Upper lobe of left lung (tissue), 6 donors: ENCODE measurements around the gene PAH. TPM values are rescaled to one million over a fixed set of nuclear protein-coding genes. Genes with fewer than 3 reads are reported as not detected.

ENCODE experiments used
- ATAC-seq, 2 donors: fragments of 200-7000 bp; cut with Tn5 transposase; one replicate each; pipeline ENCODE4 v1.9.1; 2022; ENCODE audit warnings: mild to moderate bottlenecking in 2 of 2, moderate library complexity in 2 of 2; ENCODE audit not compliant: low FRiP score in 2 of 2
- DNase-seq, 2 donors: peaks; one replicate each; pipeline ENCODE4 v3.0.0-alpha.2; 2019 to 2020
- H3K27ac ChIP-seq, 4 donors: fragments of 200-600 bp; sonication (generic); one replicate each; pipeline ENCODE4 v1.5.1; 2016 to 2019
- H3K27me3 ChIP-seq, 4 donors: fragments of 200-600 bp; sonication (generic); one replicate each; pipeline ENCODE4 v1.5.1; 2017 to 2019
- H3K36me3 ChIP-seq, 4 donors: fragments of 200-600 bp; sonication (generic); one replicate each; pipeline ENCODE4 v1.5.1; 2016 to 2019
- H3K4me1 ChIP-seq, 4 donors: fragments of 200-600 bp; sonication (generic); one replicate each; pipeline ENCODE4 v1.5.1; 2018 to 2019
- H3K4me3 ChIP-seq, 4 donors: fragments of 200-600 bp; sonication (generic); one replicate each; pipeline ENCODE4 v1.5.1; 2017 to 2019; ENCODE audit warnings: mild to moderate bottlenecking in 2 of 4, moderate library complexity in 1 of 4
- H3K9me3 ChIP-seq, 4 donors: fragments of 200-600 bp; sonication (generic); one replicate each; pipeline ENCODE4 v1.5.1; 2018 to 2019
- EP300 ChIP-seq, 4 donors: sonication (generic); formaldehyde crosslinking; IDR thresholded peaks; one replicate each; pipeline ENCODE4 v1.5.1; 2017; ENCODE audit warnings: antibody characterized with exemption in 4 of 4, control low read depth in 2 of 4
- POLR2A ChIP-seq, 4 donors: fragments of 450-650 bp; IDR thresholded peaks; one replicate each; pipeline ENCODE4 v1.5.1; 2016 to 2017; ENCODE audit warnings: antibody characterized with exemption in 4 of 4, mild to moderate bottlenecking in 2 of 4
- POLR2AphosphoS5 ChIP-seq, 2 donors: sonication (generic); formaldehyde crosslinking; IDR thresholded peaks; one replicate each; pipeline ENCODE4 v1.5.1; 2017; ENCODE audit warnings: antibody characterized with exemption in 2 of 2
- WGBS, 2 donors: methylation state at CpG; one replicate each; pipeline ENCODE4 v1.1.5; 2017 to 2018; 5-methylcytosine and 5-hydroxymethylcytosine counted together
- total RNA-seq, 6 donors: library from RNA; depleted of rRNA in 4 of 6; stranded (reverse); fragments of >200 nt in 4 of 6; gene quantifications; one replicate each; pipeline versions ENCODE4 v1.1.0 to v1.2.1, GENCODE V29; 2016 to 2021
- TF ChIP-seq, protein P1 (sequence below), 6 experiments: fragments of 450-650 bp in 4 of 6; fragments of 200-600 bp in 2 of 6; sonication (generic) in 2 of 6; IDR thresholded peaks; one replicate each; pipeline ENCODE4 v1.5.1; 2016 to 2019; ENCODE audit warnings: antibody characterized with exemption in 6 of 6
- donor health status: DM: no; HTN: no; CAD: no; lungs with moderate emphysema.
- donor health status: DM: no; HTN: yes; CAD: no; lungs with severe emphysema.

The PAH gene
- total RNA-seq, 6 donors from 2014 or later = 0.89 to 1.2 TPM; not detected in 4

- DNase-seq (peak in 1 of 2 donors; percentile 67), ATAC-seq (no peak)
- no peak for TF ChIP-seq POLR2A (IDR thresholded peaks at IDR 0.05)
- TF ChIP-seq EP300 (IDR thresholded peaks at IDR 0.05) = no peak
- TF ChIP-seq POLR2AphosphoS5 (IDR thresholded peaks at IDR 0.05) = no peak
- TF ChIP-seq, protein P1, sequence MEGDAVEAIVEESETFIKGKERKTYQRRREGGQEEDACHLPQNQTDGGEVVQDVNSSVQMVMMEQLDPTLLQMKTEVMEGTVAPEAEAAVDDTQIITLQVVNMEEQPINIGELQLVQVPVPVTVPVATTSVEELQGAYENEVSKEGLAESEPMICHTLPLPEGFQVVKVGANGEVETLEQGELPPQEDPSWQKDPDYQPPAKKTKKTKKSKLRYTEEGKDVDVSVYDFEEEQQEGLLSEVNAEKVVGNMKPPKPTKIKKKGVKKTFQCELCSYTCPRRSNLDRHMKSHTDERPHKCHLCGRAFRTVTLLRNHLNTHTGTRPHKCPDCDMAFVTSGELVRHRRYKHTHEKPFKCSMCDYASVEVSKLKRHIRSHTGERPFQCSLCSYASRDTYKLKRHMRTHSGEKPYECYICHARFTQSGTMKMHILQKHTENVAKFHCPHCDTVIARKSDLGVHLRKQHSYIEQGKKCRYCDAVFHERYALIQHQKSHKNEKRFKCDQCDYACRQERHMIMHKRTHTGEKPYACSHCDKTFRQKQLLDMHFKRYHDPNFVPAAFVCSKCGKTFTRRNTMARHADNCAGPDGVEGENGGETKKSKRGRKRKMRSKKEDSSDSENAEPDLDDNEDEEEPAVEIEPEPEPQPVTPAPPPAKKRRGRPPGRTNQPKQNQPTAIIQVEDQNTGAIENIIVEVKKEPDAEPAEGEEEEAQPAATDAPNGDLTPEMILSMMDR (IDR thresholded peaks at IDR 0.05) = no peak
- WGBS, 2 donors = 59 to 66% methylated on average over 19 to 20 of the region's 20 CpGs
- Histone ChIP-seq H3K27ac (no peak overlapping the region), H3K36me3 (no peaks in the 10 kb centered on the region), H3K4me1 (no peaks in the 10 kb centered on the region), H3K9me3 (no peaks in the 10 kb centered on the region), H3K4me3 (no peak overlapping the region), H3K27me3 (no peaks in the 10 kb centered on the region)
These were observed 31.8 kb downstream of the PAH start for GRCh38 chr12:102885043-102885932.

DNA sequence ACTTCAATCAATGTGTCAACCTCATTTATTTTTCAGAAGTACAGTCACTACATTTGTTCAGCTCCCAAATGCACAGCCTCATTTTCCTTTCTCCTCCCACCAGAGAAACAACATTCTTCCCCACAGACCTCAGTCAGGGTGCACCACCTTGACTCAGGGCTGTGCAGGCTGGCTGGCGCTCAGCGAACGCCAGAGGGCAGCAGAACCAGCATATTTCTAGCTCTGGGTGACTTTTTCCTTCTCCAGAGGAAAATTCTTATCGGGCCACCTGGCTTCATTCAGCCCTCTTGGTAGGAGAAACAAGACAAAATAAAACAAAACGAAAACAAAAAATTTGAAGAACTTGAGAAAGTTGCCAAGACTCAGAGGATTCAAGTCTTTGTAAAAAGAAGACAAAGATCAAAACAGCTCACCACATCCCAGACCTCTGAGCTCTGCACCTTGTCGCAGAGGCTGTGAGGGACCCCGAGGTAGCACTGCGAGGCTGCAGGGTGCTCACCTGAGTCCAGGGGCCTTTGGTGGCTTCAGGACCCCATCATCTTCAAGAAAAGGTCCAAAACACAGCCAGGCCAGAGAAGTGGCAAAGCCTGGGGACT is 33.7 kb downstream of the PAH start:
- DNase-seq (peak in 1 of 2 donors; percentile 87), ATAC-seq (peak; percentile 71 to 72)
- H3K4me3 ChIP-seq = no peak overlapping the region
- TF ChIP-seq EP300 (IDR thresholded peaks at IDR 0.05) (no peak), POLR2AphosphoS5 (IDR thresholded peaks at IDR 0.05) (no peak), POLR2A (IDR thresholded peaks at IDR 0.05) (no peak)
- TF ChIP-seq, protein P1 (IDR thresholded peaks at IDR 0.05) = peak in 5 of 6 experiments; percentile 42 to 68 (median 47)
- no peaks in the 10 kb centered on the region for H3K36me3 ChIP-seq
- no peaks in the 10 kb centered on the region for H3K9me3 ChIP-seq
- no peak overlapping the region for H3K27ac ChIP-seq
- no peaks in the 10 kb centered on the region for H3K27me3 ChIP-seq
- 27 to 28% methylated on average over 8 of the region's 8 CpGs for WGBS, 2 donors
- H3K4me1 ChIP-seq = peaks cover 0 to 6% (median 0%) of the 10 kb centered on the region in 4 donors

DNA sequence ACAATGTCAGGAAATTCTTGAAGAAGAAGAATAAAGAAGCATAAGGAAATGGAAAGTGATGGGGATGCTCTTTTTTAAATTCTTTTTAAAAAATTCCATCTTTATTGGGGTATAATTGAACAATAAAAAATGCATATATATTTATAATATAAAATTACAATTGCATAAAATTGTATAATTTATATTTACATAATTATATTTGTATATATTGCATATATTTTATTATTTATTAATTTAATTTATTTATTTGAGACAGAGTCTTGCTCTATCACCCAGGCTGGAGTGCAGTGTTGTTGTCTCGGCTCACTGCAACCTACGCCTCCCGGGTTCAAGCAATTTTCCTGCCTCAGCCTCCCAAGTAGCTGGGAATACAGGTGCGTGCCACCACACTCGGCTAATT is 36.3 kb downstream of the PAH start:
- Histone ChIP-seq H3K27me3 (no peaks in the 10 kb centered on the region), H3K4me3 (no peak overlapping the region), H3K36me3 (no peaks in the 10 kb centered on the region), H3K9me3 (no peaks in the 10 kb centered on the region), H3K4me1 (peaks cover 0 to 6% (median 0%) of the 10 kb centered on the region in 4 donors), H3K27ac (no peak overlapping the region)
- ATAC-seq (no peak), DNase-seq (no peak)
- 93 to 98% methylated on average over 5 of the region's 5 CpGs for WGBS, 2 donors
- TF ChIP-seq POLR2A (IDR thresholded peaks at IDR 0.05) (no peak), EP300 (IDR thresholded peaks at IDR 0.05) (no peak), POLR2AphosphoS5 (IDR thresholded peaks at IDR 0.05) (no peak)
- TF ChIP-seq, protein P1 (IDR thresholded peaks at IDR 0.05) = no peak

- ATAC-seq = peak in 1 of 2 donors; percentile 74
- H3K36me3 ChIP-seq = no peaks in the 10 kb centered on the region
- TF ChIP-seq, protein P1 (IDR thresholded peaks at IDR 0.05) = peak in 2 of 6 experiments; percentile 25 to 48
- TF ChIP-seq POLR2A (IDR thresholded peaks at IDR 0.05) = no peak
- peak in 1 of 2 donors; percentile 44 for DNase-seq
- H3K4me3 ChIP-seq = no peak overlapping the region
- 15 to 37% methylated on average over 3 to 9 of the region's 9 CpGs for WGBS, 2 donors
- H3K27me3 ChIP-seq = no peaks in the 10 kb centered on the region
- no peak overlapping the region for H3K27ac ChIP-seq
- H3K4me1 ChIP-seq = peaks cover 0 to 6% (median 0%) of the 10 kb centered on the region in 4 donors
- H3K9me3 ChIP-seq = no peaks in the 10 kb centered on the region
These were observed 37.8 kb downstream of the PAH start for GRCh38 chr12:102879144-102879763.
